HG02798 (cell line): ENCODE results near the gene RNF144A.

ENCODE experiments used
- ATAC-seq: cut with Tn5 transposase; IDR thresholded peaks from one replicate; pipeline ENCODE4 v1.9.1; 2021; ENCODE audit warnings: mild to moderate bottlenecking; ENCODE audit not compliant: unreplicated experiment, poor library complexity

The RNF144A gene

GRCh38 chr2:6906165-6906741, 11.0 kb upstream of the RNF144A start:
- no peak for ATAC-seq

- ATAC-seq, result no peak
These were observed 8.9 kb upstream of the RNF144A start for GRCh38 chr2:6908291-6908690.

- ATAC-seq, result peak; percentile 99
These were observed 7.5 kb upstream of the RNF144A start for GRCh38 chr2:6909431-6910385.

- ATAC-seq, result no peak
These were observed 5.5 kb upstream of the RNF144A start for GRCh38 chr2:6911721-6912120.

- no peak for ATAC-seq
These were observed 3.6 kb upstream of the RNF144A start for GRCh38 chr2:6913415-6914157.

GRCh38 chr2:6914828-6915227, 2.4 kb upstream of the RNF144A start:
- ATAC-seq, result no peak

GRCh38 chr2:6915399-6915798, 1.8 kb upstream of the RNF144A start:
- ATAC-seq, result no peak

GRCh38 chr2:6916224-6916623, 988 bp upstream of the RNF144A start:
- no peak for ATAC-seq

GRCh38 chr2:6916736-6917070, 509 bp upstream of the RNF144A start:
- no peak for ATAC-seq

GRCh38 chr2:6917761-6918421, 679 bp downstream of the RNF144A start:
- ATAC-seq, result peak; percentile 37

- ATAC-seq, result no peak
These were observed 2.9 kb downstream of the RNF144A start for GRCh38 chr2:6919901-6920742.

- no peak for ATAC-seq
These were observed 3.5 kb downstream of the RNF144A start for GRCh38 chr2:6920743-6921064.

GRCh38 chr2:6921321-6921922, 4.2 kb downstream of the RNF144A start:
- no peak for ATAC-seq

GRCh38 chr2:6922201-6922656, 5.0 kb downstream of the RNF144A start:
- no peak for ATAC-seq

- ATAC-seq, result no peak
These were observed 6.1 kb downstream of the RNF144A start for GRCh38 chr2:6923319-6923718.

GRCh38 chr2:6924101-6924923, 7.1 kb downstream of the RNF144A start:
- ATAC-seq, result no peak

- ATAC-seq, result no peak
These were observed 7.8 kb downstream of the RNF144A start for GRCh38 chr2:6924924-6925409.

- no peak for ATAC-seq
These were observed 9.0 kb downstream of the RNF144A start for GRCh38 chr2:6926071-6926732.
